ENCODE results near the gene ZNF692. TPM values are rescaled to one million over a fixed set of nuclear protein-coding genes. Genes with fewer than 3 reads are reported as not detected.

Gene ZNF692
- total RNA-seq, 1 experiment from 2014 or later: 40.1 TPM

DNA sequence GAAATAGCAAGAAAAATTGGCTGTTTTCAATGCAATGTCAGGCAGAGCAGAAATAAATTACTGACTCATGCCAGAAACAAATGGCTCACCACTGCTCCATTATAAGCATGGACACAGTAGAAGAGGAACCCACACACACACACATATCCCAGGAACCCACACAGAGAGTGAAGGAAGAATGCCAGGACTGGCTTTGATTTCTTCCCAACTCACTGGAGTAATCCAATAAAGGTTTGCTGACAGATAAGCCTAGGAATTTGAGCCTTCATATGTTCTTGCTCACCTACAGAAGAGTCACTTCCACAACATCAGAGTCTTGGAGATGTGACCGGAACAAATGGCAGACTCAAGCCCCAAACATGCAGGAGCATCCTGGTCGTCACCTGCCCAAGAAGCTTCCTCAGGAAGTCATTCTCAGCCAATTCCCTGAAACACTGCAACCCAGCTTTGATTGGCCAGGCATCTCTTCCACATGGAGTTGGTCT is 35.3 kb downstream of the ZNF692 start:
- no peak overlapping the region for H2AK5ac ChIP-seq (ENCODE audit: insufficient read length, low read length)
- H3K4me2 ChIP-seq (ENCODE audit: insufficient read depth, insufficient read length, low read length): no peak overlapping the region
- no peak overlapping the region for H3K14ac ChIP-seq (ENCODE audit: insufficient read depth, low read length)
- H4K91ac ChIP-seq (ENCODE audit: insufficient read length, low read depth, low read length): no peak overlapping the region
- no peak overlapping the region for H2AFZ ChIP-seq (ENCODE audit: low read length)
- H3K9me3 Mint-ChIP-seq: no peaks in the 10 kb centered on the region; a peak in 2 of 5 replicates
- H3K4me3 Mint-ChIP-seq: peak overlapping the region; percentile 22 to 90; a peak in 1 of 5 replicates
- H2BK15ac ChIP-seq (ENCODE audit: low read depth, low read length): no peak overlapping the region
- no peak overlapping the region for H4K5ac ChIP-seq (ENCODE audit: insufficient read length, low read depth, low read length)
- H2BK120ac ChIP-seq (ENCODE audit: low read depth, low read length, poor library complexity, severe bottlenecking): no peak overlapping the region
- H3K56ac ChIP-seq (ENCODE audit: insufficient read length, low read depth, low read length): no peak overlapping the region
- no peak overlapping the region for H3K23ac ChIP-seq (ENCODE audit: insufficient read length, low read depth, low read length)
- no CpG with 5 or more reads among the region's 2 CpGs for WGBS (ENCODE audit: extremely low coverage, insufficient read length, low lambda C conversion rate)
- no peak overlapping the region for H3K9ac ChIP-seq (ENCODE audit: extremely low read depth, insufficient read length, low read length)
- H3K27me3 Mint-ChIP-seq (ENCODE audit: low read depth): no peaks in the 10 kb centered on the region
- no peak overlapping the region for H3T11ph ChIP-seq (ENCODE audit: low read length)
- H2BK20ac ChIP-seq (ENCODE audit: low read depth, low read length, poor library complexity, severe bottlenecking): no peak overlapping the region
- no peak for DNase-seq
- H3K4ac ChIP-seq (ENCODE audit: low read depth, low read length): no peak overlapping the region
- no peak overlapping the region for H2BK12ac ChIP-seq (ENCODE audit: insufficient read length, low read depth, low read length)
- peaks cover 13 to 44% (median 36%) of the 10 kb centered on the region in 3 experiments; a peak in 6 of 7 replicates for H3K36me3 Mint-ChIP-seq (ENCODE audit: insufficient read depth in 1 of 3, low read depth in 3 of 3)
- H3K9me3 ChIP-seq (ENCODE audit: control insufficient read depth, low read depth, low read length): no peaks in the 10 kb centered on the region
- H2BK5ac ChIP-seq (ENCODE audit: insufficient read length, low read length): no peak overlapping the region
- H3K4me1 ChIP-seq (ENCODE audit: insufficient read depth, low read length): peaks cover 2% of the 10 kb centered on the region; the same call in 1 of the 2 replicates
- H3K79me1 ChIP-seq (ENCODE audit: insufficient read depth, low read depth, low read length, poor library complexity, severe bottlenecking): peaks cover 12% of the 10 kb centered on the region
- no peak overlapping the region for H3K27ac Mint-ChIP-seq
- H3K27me3 ChIP-seq (ENCODE audit: insufficient read depth, low read length): no peaks in the 10 kb centered on the region
- peaks cover 27% of the 10 kb centered on the region in 2 experiments for H3K4me1 Mint-ChIP-seq
- peaks cover 4% of the 10 kb centered on the region for H3K23me2 ChIP-seq (ENCODE audit: insufficient read length, low read depth, low read length, poor library complexity, severe bottlenecking)
- no peak overlapping the region for H3K18ac ChIP-seq (ENCODE audit: insufficient read length, low read depth, low read length)
- no peak overlapping the region for H3K27ac ChIP-seq (ENCODE audit: insufficient read length, low read depth, low read length)
- no peak overlapping the region for H4K8ac ChIP-seq (replicated peaks; ENCODE audit: insufficient read length, low read depth, low read length)
- TF ChIP-seq, protein P1, sequence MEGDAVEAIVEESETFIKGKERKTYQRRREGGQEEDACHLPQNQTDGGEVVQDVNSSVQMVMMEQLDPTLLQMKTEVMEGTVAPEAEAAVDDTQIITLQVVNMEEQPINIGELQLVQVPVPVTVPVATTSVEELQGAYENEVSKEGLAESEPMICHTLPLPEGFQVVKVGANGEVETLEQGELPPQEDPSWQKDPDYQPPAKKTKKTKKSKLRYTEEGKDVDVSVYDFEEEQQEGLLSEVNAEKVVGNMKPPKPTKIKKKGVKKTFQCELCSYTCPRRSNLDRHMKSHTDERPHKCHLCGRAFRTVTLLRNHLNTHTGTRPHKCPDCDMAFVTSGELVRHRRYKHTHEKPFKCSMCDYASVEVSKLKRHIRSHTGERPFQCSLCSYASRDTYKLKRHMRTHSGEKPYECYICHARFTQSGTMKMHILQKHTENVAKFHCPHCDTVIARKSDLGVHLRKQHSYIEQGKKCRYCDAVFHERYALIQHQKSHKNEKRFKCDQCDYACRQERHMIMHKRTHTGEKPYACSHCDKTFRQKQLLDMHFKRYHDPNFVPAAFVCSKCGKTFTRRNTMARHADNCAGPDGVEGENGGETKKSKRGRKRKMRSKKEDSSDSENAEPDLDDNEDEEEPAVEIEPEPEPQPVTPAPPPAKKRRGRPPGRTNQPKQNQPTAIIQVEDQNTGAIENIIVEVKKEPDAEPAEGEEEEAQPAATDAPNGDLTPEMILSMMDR (conservative IDR thresholded peaks at IDR 0.05): no peak
- H3K79me2 ChIP-seq (ENCODE audit: insufficient read depth, low read length): peaks cover 5% of the 10 kb centered on the region; the same call in 1 of the 2 replicates
- no peaks in the 10 kb centered on the region for H4K20me1 ChIP-seq (ENCODE audit: control insufficient read depth, insufficient read depth, insufficient read length)

Data from H9 (cell line).